ENCODE data around the gene TNIP2. TPM values are rescaled to one million over a fixed set of nuclear protein-coding genes. Genes with fewer than 3 reads are reported as not detected.

TNIP2 gene
- total and polyA plus RNA-seq, 2 donors (not counting 3 experiments of a cell fraction or from before 2014, with no cell fraction given), result 37.7 to 52.1 TPM

GRCh38 chr4:2789351-2789750 lies 33.2 kb upstream of the TNIP2 start:
- peaks cover 0 to 2% of the 10 kb centered on the region in 2 experiments for H3K27me3 ChIP-seq (ENCODE audit: control insufficient read depth in 2 of 2, insufficient read depth in 2 of 2, low read length in 2 of 2)
- FAIRE-seq, result no peak
- DNase-seq (ENCODE audit: low read depth, low spot score), result no peak
- TF ChIP-seq FOS (IDR thresholded peaks at IDR 0.05; ENCODE audit: borderline replicate concordance, insufficient read depth, low read length) (no peak), GATA2 (IDR thresholded peaks at IDR 0.05; ENCODE audit: insufficient read depth, insufficient read length, low read depth, low read length) (no peak), POLR2AphosphoS5 (IDR thresholded peaks at IDR 0.05; ENCODE audit: insufficient read depth, low read depth, low read length) (no peak), MAX (IDR thresholded peaks at IDR 0.05; ENCODE audit: insufficient read depth, insufficient read length) (no peak), JUN (IDR thresholded peaks at IDR 0.05; ENCODE audit: borderline replicate concordance, insufficient read depth, insufficient read length, low read depth) (no peak), MYC (IDR thresholded peaks at IDR 0.05; ENCODE audit: low read depth, low read length) (no peak), POLR2A (IDR thresholded peaks at IDR 0.05; ENCODE audit: low read depth, low read length) (no peak)
- peaks cover 8% of the 10 kb centered on the region for H3K4me1 ChIP-seq (ENCODE audit: control insufficient read depth, extremely low read depth, insufficient read depth, low read length)
- intact Hi-C loops (cut with micrococcal nuclease) (no loop called here), dilution Hi-C loops (cut with MboI; ENCODE audit: extremely low pct_ligation_motif_present, low sequenced_read_pairs) (no loop called here)
- H3K9ac ChIP-seq (replicated peaks; ENCODE audit: extremely low read depth, insufficient read depth, low read length), result no peak overlapping the region
- no peak overlapping the region for H2AFZ ChIP-seq (ENCODE audit: low read depth, low read length)
- no TSS peak for BruUV-seq (replicated peaks)
- ChIA-PET POLR2A (no interaction called here), CTCF (no interaction called here)
- H3K4me3 ChIP-seq (replicated peaks in 1 of 3; ENCODE audit: insufficient read depth in 1 of 3, low read depth in 1 of 3, low read length in 3 of 3), result no peak overlapping the region
- no peaks in the 10 kb centered on the region for H3K36me3 ChIP-seq (ENCODE audit: control insufficient read depth in 2 of 2, extremely low read depth in 1 of 2, insufficient read depth in 2 of 2, low read length in 2 of 2)
- H3K4me2 ChIP-seq (ENCODE audit: insufficient read depth, low read length), result no peak overlapping the region
- H4K20me1 ChIP-seq (replicated peaks; ENCODE audit: control insufficient read depth, extremely low read depth, insufficient read depth, low read length), result no peaks in the 10 kb centered on the region
- H3K9me3 ChIP-seq (replicated peaks; ENCODE audit: control insufficient read depth, insufficient read depth, low read length), result no peaks in the 10 kb centered on the region
- H3K79me2 ChIP-seq (ENCODE audit: control insufficient read depth, insufficient read depth, low read length), result peaks cover 2% of the 10 kb centered on the region
- no peak overlapping the region for H3K27ac ChIP-seq (ENCODE audit: insufficient read depth, low read depth, low read length)
- no peaks in the 10 kb centered on the region for H3K9me1 ChIP-seq (replicated peaks; ENCODE audit: control insufficient read depth, extremely low read depth, insufficient read depth, low read length)

GRCh38 chr4:2788532-2789103 lies 32.5 kb upstream of the TNIP2 start:
- no peaks in the 10 kb centered on the region for H3K9me1 ChIP-seq (replicated peaks; ENCODE audit: control insufficient read depth, extremely low read depth, insufficient read depth, low read length)
- H3K36me3 ChIP-seq (ENCODE audit: control insufficient read depth in 2 of 2, extremely low read depth in 1 of 2, insufficient read depth in 2 of 2, low read length in 2 of 2), result no peaks in the 10 kb centered on the region
- DNase-seq (ENCODE audit: low read depth, low spot score) (no peak), FAIRE-seq (no peak)
- dilution Hi-C loops (cut with MboI; ENCODE audit: extremely low pct_ligation_motif_present, low sequenced_read_pairs) (no loop called here), intact Hi-C loops (cut with micrococcal nuclease) (no loop called here)
- TF ChIP-seq MYC (IDR thresholded peaks at IDR 0.05; ENCODE audit: low read depth, low read length) (no peak), FOS (IDR thresholded peaks at IDR 0.05; ENCODE audit: borderline replicate concordance, insufficient read depth, low read length) (no peak), GATA2 (IDR thresholded peaks at IDR 0.05; ENCODE audit: insufficient read depth, insufficient read length, low read depth, low read length) (no peak), EZH2 (IDR thresholded peaks at IDR 0.05; ENCODE audit: borderline replicate concordance, low read depth, low read length, severe bottlenecking) (no peak), MAX (IDR thresholded peaks at IDR 0.05; ENCODE audit: insufficient read depth, insufficient read length) (no peak), JUN (IDR thresholded peaks at IDR 0.05; ENCODE audit: borderline replicate concordance, insufficient read depth, insufficient read length, low read depth) (no peak), CTCF (IDR thresholded peaks at IDR 0.05; ENCODE audit: extremely low read depth in 1 of 2, insufficient read depth in 1 of 2, low read depth in 1 of 2, low read length in 2 of 2) (no peak), POLR2AphosphoS5 (IDR thresholded peaks at IDR 0.05; ENCODE audit: insufficient read depth, low read depth, low read length) (no peak)
- ChIA-PET POLR2A (no interaction called here), CTCF (no interaction called here)
- H2AFZ ChIP-seq (ENCODE audit: low read depth, low read length), result no peak overlapping the region
- H3K79me2 ChIP-seq (ENCODE audit: control insufficient read depth, insufficient read depth, low read length), result no peaks in the 10 kb centered on the region
- H3K4me2 ChIP-seq (ENCODE audit: insufficient read depth, low read length), result no peak overlapping the region
- peaks cover under 1% of the 10 kb centered on the region for H3K4me1 ChIP-seq (ENCODE audit: control insufficient read depth, extremely low read depth, insufficient read depth, low read length)
- H3K4me3 ChIP-seq (replicated peaks in 1 of 3; ENCODE audit: insufficient read depth in 1 of 3, low read depth in 1 of 3, low read length in 3 of 3), result no peak overlapping the region
- BruUV-seq (replicated peaks), result no TSS peak
- no peak overlapping the region for H3K27ac ChIP-seq (ENCODE audit: insufficient read depth, low read depth, low read length)
- H3K27me3 ChIP-seq (ENCODE audit: control insufficient read depth in 2 of 2, insufficient read depth in 2 of 2, low read length in 2 of 2), result peaks cover 3 to 8% of the 10 kb centered on the region in 2 experiments
- no peak overlapping the region for H3K9ac ChIP-seq (replicated peaks; ENCODE audit: extremely low read depth, insufficient read depth, low read length)
- H4K20me1 ChIP-seq (replicated peaks; ENCODE audit: control insufficient read depth, extremely low read depth, insufficient read depth, low read length), result no peaks in the 10 kb centered on the region
- H3K9me3 ChIP-seq (replicated peaks; ENCODE audit: control insufficient read depth, insufficient read depth, low read length), result no peaks in the 10 kb centered on the region

Measured in endothelial cell of umbilical vein (primary cell).